GM06990 (cell line): ENCODE results near the gene SFXN4.
"Not testable (repeated sequence)": the region's sequence is repeated elsewhere in the genome, so short reads cannot be mapped to it uniquely, and the experiment has no call there.

Experiments used
- DNase-seq: peaks from one replicate; pipeline ENCODE4 v3.0.0-alpha.2; 2011; ENCODE audit not compliant: insufficient read length; ENCODE audit errors: extremely low read depth
- H3K27me3 ChIP-seq: replicated peaks from 2 replicates; pipeline ENCODE4 v1.6.0; 2011; ENCODE audit warnings: low read length; ENCODE audit not compliant: control insufficient read depth, insufficient read depth
- H3K36me3 ChIP-seq: 2 replicates; pipeline ENCODE4 v1.5.1; 2011; ENCODE audit warnings: low read length; ENCODE audit not compliant: control insufficient read depth, insufficient read depth
- H3K4me3 ChIP-seq: replicated peaks from 2 replicates; pipeline ENCODE4 v1.5.1; 2011; ENCODE audit warnings: low read depth, mild to moderate bottlenecking, control low read depth, low read length
- TF ChIP-seq, protein P1 (sequence below): IDR thresholded peaks from 2 replicates; pipeline ENCODE4 v1.5.1; 2011; ENCODE audit warnings: low read length, control low read depth, mild to moderate bottlenecking, inconsistent platforms; ENCODE audit not compliant: insufficient read depth, poor library complexity, severe bottlenecking

SFXN4 gene

DNA sequence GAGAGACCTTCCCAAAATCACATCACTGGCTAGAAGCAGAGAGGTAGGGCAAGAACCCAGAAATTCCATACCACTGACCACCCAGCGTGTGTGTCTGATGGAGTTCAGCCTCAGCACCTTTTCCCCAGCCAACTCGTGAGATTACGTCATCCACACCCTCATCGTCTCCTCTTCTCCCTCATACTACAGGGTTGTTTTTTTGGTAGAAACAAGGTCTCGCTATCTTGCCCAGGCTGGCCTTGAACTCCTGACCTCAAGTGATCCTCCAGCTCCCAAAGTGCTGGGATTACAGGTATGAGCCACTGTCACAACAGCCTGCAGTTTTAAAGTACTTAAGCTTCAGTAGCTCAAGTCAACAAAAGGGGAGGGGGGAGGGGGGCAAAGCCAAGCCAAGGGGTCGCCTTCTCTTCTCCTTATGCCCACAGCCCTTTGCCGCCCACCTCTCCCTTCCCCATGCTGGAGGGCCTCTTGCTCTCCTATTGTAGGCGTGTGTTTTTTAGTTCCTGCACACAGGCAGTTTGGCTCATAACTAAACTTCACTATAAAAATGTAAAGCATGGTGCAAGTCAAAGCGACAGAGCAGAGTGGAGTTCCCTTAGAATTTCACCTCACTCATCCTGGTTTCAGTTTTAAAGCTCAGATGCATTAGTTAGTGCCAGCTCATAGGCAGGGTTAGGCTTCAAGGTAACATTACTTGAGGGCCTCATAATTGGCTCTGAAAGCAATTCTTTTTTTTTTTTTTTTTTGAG lies 18.3 kb upstream of the SFXN4 start:
- H3K27me3 ChIP-seq: no peaks in the 10 kb centered on the region
- DNase-seq: peak; percentile 43
- H3K36me3 ChIP-seq: no peaks in the 10 kb centered on the region
- TF ChIP-seq, protein P1, sequence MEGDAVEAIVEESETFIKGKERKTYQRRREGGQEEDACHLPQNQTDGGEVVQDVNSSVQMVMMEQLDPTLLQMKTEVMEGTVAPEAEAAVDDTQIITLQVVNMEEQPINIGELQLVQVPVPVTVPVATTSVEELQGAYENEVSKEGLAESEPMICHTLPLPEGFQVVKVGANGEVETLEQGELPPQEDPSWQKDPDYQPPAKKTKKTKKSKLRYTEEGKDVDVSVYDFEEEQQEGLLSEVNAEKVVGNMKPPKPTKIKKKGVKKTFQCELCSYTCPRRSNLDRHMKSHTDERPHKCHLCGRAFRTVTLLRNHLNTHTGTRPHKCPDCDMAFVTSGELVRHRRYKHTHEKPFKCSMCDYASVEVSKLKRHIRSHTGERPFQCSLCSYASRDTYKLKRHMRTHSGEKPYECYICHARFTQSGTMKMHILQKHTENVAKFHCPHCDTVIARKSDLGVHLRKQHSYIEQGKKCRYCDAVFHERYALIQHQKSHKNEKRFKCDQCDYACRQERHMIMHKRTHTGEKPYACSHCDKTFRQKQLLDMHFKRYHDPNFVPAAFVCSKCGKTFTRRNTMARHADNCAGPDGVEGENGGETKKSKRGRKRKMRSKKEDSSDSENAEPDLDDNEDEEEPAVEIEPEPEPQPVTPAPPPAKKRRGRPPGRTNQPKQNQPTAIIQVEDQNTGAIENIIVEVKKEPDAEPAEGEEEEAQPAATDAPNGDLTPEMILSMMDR: no peak
- no peak overlapping the region for H3K4me3 ChIP-seq

DNA sequence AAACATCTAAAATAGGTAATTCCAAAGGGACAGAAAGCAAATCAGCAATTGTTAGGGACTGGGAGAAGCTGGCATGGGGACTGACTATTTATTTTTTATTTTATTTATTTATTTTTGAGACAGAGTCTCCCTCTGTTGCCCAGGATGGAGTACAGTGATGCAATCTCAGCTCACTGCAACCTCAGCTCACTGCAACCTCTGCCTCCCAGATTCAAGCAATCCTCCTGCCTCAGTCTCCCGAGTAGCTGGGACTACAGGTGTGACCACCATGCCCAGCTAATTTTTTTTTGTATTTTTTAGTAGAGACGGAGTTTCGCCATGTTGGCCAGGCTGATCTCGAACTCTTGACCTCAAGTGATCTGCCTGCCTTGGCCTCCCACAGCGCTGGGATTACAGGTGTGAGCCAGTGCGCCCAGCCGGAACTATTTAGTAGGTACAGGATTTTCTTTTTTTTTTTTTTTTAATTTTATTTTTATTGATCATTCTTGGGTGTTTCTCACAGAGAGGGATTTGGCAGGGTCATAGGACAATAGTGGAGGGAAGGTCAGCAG lies 15.4 kb upstream of the SFXN4 start:
- H3K4me3 ChIP-seq, DNase-seq, H3K36me3 ChIP-seq, H3K27me3 ChIP-seq: not testable (repeated sequence)
- TF ChIP-seq, protein P1: peak; percentile 2

DNA sequence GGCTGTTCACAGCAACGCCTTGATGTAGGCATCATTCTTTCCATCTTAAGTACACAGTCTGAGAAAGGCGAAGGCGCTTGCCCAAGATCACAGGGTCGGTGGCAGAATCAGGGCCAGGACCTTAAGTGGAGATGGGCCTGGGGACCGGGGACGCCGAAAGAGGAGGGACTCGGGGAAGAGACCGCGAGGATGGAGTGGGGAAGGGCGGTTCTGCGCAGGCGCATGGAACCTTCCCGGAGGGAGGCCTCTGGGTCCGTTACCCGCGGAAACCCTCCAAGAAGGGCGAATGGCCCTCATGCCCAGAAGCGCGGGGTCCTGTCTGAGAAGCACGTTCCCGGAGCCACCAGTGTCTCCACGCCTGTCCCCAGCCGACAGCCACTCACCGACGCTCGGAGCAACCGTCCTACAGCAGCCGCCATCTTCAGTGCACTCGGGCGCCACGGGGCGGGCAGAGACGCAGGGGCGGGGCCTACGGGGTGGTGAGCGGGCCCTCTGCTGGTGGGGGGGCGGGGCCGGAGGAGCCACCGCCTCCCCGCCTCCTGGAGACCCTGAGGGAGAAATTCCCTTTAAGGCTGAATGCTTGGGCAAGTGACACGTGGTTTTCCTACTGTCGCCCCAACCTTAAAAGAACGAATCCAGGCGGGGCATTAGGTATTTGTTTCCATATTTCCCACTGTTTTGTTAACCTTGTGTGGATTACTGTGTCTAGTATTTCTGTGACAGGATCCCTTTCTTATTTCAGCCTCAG lies 13.0 kb upstream of the SFXN4 start, which contains the start of gene PRDX3:
Gene PRDX3 (minus strand): TSS at position 441 of the 748 bp plus-strand sequence. CDS start 22 bp downstream, at position 419.
- TF ChIP-seq, protein P1: peak; percentile 27
- no peaks in the 10 kb centered on the region for H3K27me3 ChIP-seq
- peak within 1 kb of the TSS; percentile 93 for H3K4me3 ChIP-seq
- DNase-seq: peak; percentile 93
- H3K36me3 ChIP-seq: peaks cover 5% of the 10 kb centered on the region

DNA sequence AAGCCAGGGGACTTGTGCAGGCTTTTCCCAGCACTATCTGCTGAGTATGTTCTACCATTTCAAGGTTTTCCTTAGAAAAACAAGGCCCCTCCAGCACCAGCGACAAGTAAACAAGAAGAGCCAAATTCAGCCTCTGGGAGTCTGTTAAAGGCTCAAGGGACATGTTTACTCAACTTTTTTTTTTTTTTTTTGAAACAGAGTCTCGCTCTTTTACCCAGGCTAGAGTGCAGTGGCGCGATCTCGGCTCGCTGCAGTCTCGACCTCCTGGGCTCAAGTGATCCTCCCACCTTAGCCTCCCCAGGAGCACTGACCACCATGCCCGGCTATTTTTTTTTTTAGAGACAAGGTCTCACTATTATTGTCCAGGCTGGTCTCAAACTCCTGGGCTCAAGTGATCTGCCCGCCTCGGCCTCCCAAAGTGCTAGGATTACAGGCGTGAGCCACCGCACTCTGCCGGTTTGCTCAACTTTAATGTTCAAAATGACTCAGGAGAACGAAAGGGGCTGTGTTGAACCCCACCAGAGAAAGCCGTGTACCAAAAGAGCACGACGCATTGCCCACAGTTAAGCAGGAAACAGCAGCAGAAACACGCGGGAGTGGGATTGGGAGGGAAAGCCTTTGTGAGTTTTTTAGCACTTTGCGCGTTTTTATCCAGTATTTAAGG lies 12.3 kb upstream of the SFXN4 start:
- DNase-seq: no peak
- H3K27me3 ChIP-seq: no peaks in the 10 kb centered on the region
- TF ChIP-seq, protein P1: no peak
- H3K4me3 ChIP-seq: peak overlapping the region; percentile 93
- peaks cover 5% of the 10 kb centered on the region for H3K36me3 ChIP-seq

DNA sequence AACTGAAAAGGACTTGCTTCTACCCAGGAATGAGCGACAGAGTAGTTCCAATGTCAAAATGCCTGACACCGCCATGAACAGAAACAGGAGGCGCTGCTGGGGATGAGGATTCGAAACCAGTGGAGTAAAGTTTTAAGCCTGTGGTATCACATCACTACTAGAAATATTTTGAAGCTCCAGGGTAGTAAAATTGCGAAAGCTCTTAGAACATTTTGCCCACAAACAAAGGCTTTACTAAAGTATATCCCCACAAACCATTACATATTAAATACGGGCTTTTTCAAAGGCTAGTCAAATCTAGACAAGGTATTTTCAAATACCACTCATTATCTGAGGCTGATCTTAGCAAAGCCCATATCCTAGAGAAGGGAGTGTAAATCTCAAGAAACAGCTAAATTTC lies 10.7 kb upstream of the SFXN4 start:
- H3K4me3 ChIP-seq: no peak overlapping the region
- no peak for DNase-seq
- H3K27me3 ChIP-seq: no peaks in the 10 kb centered on the region
- peaks cover 15% of the 10 kb centered on the region for H3K36me3 ChIP-seq
- TF ChIP-seq, protein P1: no peak
